Heart left ventricle (tissue), 13 donors: Measurements from ENCODE around the gene ADCY9.

Experiments
- POLR2A ChIP-seq, 2 donors: fragments of 450-650 bp; IDR thresholded peaks; one replicate each; pipeline ENCODE4 v1.6.1; 2017; ENCODE audit warnings: antibody characterized with exemption in 2 of 2, mild to moderate bottlenecking in 2 of 2, moderate library complexity in 2 of 2
- TF ChIP-seq, protein P1 (sequence below), 12 donors: fragments of 200-600 bp; sonication (generic) in 4 of 12; IDR thresholded peaks; one replicate each; pipeline versions ENCODE4 v1.5.0 to v1.8.0; 2018 to 2022; ENCODE audit warnings: antibody characterized with exemption in 12 of 12, mild to moderate bottlenecking in 5 of 12
- donor health status: ischemic (EF 13 %, LVEDD 7.1; RV severe dilation, severe dysfunction).
- donor health status: DM: no; HTN: yes; CAD: no.
- donor health status: DM: no; HTN: no; CAD: no.
- donor health status: ischemic (EF 25% LVEDD 6.9; RV normal size, moderate dysfunction).
- donor health status: ischemic (EF 25% LVEDD 5.7; RV mildly dilated, moderate dysfunction).
- donor health status: ischemic (EF 35%, LVEDD 5.7; RV mildly dilated, moderate dysfunction).
- donor health status: nonischemic (EF 11% LVEDD 7.7; RV severe dilation, severe dysfunction).
- donor health status: DM: yes; HTN: yes; CAD: no.
- donor health status: PGD.
- donor health status: ischemic (EF 29% LVEDD 5.4; RV normal size, mild dysfunction).
- donor health status: nonischemic (EF 23%, LVEDD 6.1; RV moderate dilation, normal function).

DNA sequence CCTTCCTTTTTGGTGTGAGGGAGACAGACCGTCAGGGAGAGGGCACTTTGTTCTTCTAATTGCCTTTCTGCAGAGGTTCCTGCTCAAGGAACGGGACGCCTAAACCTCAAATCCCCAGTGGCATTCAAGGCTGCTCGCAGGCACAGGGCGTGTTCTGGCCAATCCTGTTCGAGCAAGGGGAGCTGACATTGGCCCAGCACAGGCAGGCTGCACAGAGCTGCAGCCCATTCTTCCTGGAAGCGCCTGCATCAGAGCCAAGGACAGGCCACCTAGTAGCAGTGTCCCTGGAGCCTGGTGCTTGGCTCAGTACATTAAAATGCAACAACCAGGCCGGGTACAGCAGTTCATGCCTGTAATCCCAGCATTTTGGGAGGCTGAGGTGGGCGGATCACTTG is 163.5 kb downstream of the ADCY9 start:
- TF ChIP-seq, protein P1, sequence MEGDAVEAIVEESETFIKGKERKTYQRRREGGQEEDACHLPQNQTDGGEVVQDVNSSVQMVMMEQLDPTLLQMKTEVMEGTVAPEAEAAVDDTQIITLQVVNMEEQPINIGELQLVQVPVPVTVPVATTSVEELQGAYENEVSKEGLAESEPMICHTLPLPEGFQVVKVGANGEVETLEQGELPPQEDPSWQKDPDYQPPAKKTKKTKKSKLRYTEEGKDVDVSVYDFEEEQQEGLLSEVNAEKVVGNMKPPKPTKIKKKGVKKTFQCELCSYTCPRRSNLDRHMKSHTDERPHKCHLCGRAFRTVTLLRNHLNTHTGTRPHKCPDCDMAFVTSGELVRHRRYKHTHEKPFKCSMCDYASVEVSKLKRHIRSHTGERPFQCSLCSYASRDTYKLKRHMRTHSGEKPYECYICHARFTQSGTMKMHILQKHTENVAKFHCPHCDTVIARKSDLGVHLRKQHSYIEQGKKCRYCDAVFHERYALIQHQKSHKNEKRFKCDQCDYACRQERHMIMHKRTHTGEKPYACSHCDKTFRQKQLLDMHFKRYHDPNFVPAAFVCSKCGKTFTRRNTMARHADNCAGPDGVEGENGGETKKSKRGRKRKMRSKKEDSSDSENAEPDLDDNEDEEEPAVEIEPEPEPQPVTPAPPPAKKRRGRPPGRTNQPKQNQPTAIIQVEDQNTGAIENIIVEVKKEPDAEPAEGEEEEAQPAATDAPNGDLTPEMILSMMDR (IDR thresholded peaks at IDR 0.05): no peak
- no peak for TF ChIP-seq POLR2A (IDR thresholded peaks at IDR 0.05)
